Astrocyte of the spinal cord (primary cell): ENCODE results near the gene SMG6.

Experiments
- DNase-seq: peaks from one replicate; pipeline ENCODE4 v3.0.0; 2011; ENCODE audit warnings: low read depth, low spot score
- H3K4me3 ChIP-seq: 2 replicates; pipeline ENCODE4 v1.5.1; 2011; ENCODE audit warnings: low read depth, mild to moderate bottlenecking, low read length, moderate library complexity
- CTCF ChIP-seq: IDR thresholded peaks from 2 replicates; pipeline ENCODE4 v1.5.1; 2012; ENCODE audit warnings: low read depth, mild to moderate bottlenecking, low read length, inconsistent platforms
- in situ Hi-C: cut with HindIII; loops from 2 replicates; pipeline ENCODE4 v1.10.0; 2017; ENCODE audit warnings: low sequenced_read_pairs

SMG6 gene

DNA sequence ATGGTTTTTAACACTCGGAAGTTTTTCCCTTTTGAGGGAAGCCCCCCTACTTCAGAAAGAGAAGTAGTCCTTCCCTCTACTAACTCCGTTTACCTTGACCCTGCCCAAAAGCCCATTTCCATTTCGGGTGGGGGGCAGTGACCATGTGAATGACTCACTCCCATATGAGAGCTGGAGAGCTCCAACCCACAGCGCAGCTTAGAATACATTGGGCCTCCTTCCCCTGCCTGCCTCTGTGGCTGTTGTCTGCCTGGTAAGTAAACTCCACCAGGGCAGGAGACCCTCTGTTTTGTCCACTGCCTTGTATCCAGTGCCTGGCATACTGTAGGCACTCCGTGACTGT is 34.7 kb upstream of the SMG6 start:
- peak overlapping the region; percentile 74 for H3K4me3 ChIP-seq
- DNase-seq: peak; percentile 32
- no peak for TF ChIP-seq CTCF
- in situ Hi-C loops: no loop called here

- peak overlapping the region; percentile 74 for H3K4me3 ChIP-seq
- TF ChIP-seq CTCF: peak; percentile 4
- in situ Hi-C loops: no loop called here
- peak; percentile 59 for DNase-seq
Measured at GRCh38 chr17:2337544-2338314, 34.1 kb upstream of the SMG6 start.

DNA sequence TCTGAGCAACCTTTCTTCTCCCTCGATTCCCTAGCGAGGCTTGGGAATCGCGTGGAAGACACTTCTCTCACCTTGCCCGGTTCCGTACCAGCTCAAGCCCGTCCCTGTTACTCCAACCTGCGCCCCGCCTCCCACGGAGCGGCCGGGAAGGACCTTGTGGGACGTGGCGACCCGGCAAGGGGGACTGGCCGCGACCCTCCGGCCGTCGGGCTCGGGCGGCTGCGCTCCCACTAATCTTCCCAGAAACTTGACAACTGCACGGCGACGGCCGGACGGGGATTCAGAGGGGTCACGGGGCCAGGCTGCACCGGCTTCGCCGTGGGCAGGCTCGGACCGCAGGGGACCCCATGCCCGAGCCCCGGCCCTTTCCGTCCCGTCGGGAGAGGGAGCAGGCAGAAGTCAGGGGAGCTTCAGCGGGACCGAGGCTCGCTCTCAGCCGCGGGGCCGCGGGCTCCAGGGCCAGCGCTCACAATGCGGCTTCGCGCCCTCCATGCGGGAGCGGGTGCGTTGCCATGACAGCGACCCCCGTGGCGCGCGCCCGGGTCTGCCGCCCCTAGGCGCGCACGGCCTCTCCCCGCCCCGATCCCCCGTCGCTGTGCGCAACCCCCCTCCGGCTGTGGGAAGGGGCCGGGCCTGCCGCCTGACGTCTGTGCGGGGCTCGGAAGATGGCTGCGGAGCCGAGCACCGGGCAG is 33.4 kb upstream of the SMG6 start, which contains the start of gene SGSM2:
Gene SGSM2, plus strand, starts transcription at position 650 of the 692 bp plus-strand sequence. CDS start 188 bp downstream, outside the sequence.
- DNase-seq: peak; percentile 41
- TF ChIP-seq CTCF: no peak
- H3K4me3 ChIP-seq: peak within 1 kb of the TSS; percentile 74
- in situ Hi-C loops: no loop called here

- in situ Hi-C loops: no loop called here
- H3K4me3 ChIP-seq: peak within 1 kb of the TSS; percentile 74
- peak; percentile 19 for TF ChIP-seq CTCF
- DNase-seq: peak; percentile 91
Measured at GRCh38 chr17:2336215-2336851, 32.7 kb upstream of the SMG6 start, which contains the start of gene TSR1. Gene TSR1 (minus strand): TSS chr17:2336457. CDS start chr17:2336427, 30 bp downstream.

- in situ Hi-C loops: no loop called here
Measured at GRCh38 chr17:2335726-2336214, 32.2 kb upstream of the SMG6 start.

More at GRCh38 chr17:2335726-2336214, 32.2 kb upstream of the SMG6 start:
- DNase-seq: no peak
- peak overlapping the region; percentile 74 for H3K4me3 ChIP-seq
- no peak for TF ChIP-seq CTCF
